Measurements from ENCODE around the gene ANGPTL2. TPM values are rescaled to one million over a fixed set of nuclear protein-coding genes. Genes with fewer than 3 reads are reported as not detected.

The ANGPTL2 gene
- total RNA-seq, 1 experiment from 2014 or later, result 0.20 TPM

GRCh38 chr9:127155314-127155960 lies 33.0 kb upstream of the ANGPTL2 start:
- no peaks in the 10 kb centered on the region for H3K9me2 ChIP-seq (ENCODE audit: insufficient read depth)
- TF ChIP-seq TCF7L2 (IDR thresholded peaks at IDR 0.05; ENCODE audit: borderline replicate concordance, extremely low read depth, insufficient read depth, insufficient read length) (no peak), REST (IDR thresholded peaks at IDR 0.05; ENCODE audit: low read depth) (no peak), SP1 (IDR thresholded peaks at IDR 0.05; ENCODE audit: low read depth) (no peak), SRF (IDR thresholded peaks at IDR 0.05; ENCODE audit: low read depth) (no peak), YY1 (IDR thresholded peaks at IDR 0.05; ENCODE audit: extremely low read depth, insufficient replicate concordance, low read depth, low read length) (no peak), JUND (IDR thresholded peaks at IDR 0.05) (no peak), MAX (IDR thresholded peaks at IDR 0.05) (no peak)
- intact Hi-C loops (cut with micrococcal nuclease), result no loop called here
- H2AFZ ChIP-seq (ENCODE audit: low read depth, low read length, poor library complexity, severe bottlenecking), result no peak overlapping the region
- ChIA-PET RAD21 (ENCODE audit: low non-redundant PET in 1 of 2, low total read pairs in 2 of 2, uncharacterized antibody in 2 of 2, unreplicated experiment in 2 of 2) (no interaction called here), CTCF (no interaction called here), POLR2A (no interaction called here)
- H3K27me3 ChIP-seq (ENCODE audit: insufficient read depth, low read length), result no peaks in the 10 kb centered on the region
- H3K27ac ChIP-seq (ENCODE audit: low read depth, low read length), result no peak overlapping the region
- no peak overlapping the region for H3K4me2 ChIP-seq (ENCODE audit: low read length)
- peaks cover 3 to 10% of the 10 kb centered on the region in 2 experiments; a peak in 3 of 4 replicates for H3K4me1 ChIP-seq (ENCODE audit: control insufficient read depth in 1 of 2, insufficient read depth in 2 of 2, low read length in 2 of 2)
- ATAC-seq (no peak), DNase-seq (ENCODE audit: low read depth, low spot score) (no peak)
- H4K20me1 ChIP-seq (ENCODE audit: insufficient read depth), result no peaks in the 10 kb centered on the region
- H3K79me2 ChIP-seq (ENCODE audit: insufficient read depth, low read length), result no peaks in the 10 kb centered on the region
- no peaks in the 10 kb centered on the region for H3K36me3 ChIP-seq (ENCODE audit: control insufficient read depth in 1 of 2, insufficient read depth in 2 of 2, low read length in 2 of 2)
- H3K9me3 ChIP-seq (ENCODE audit: control insufficient read depth in 1 of 2, insufficient read depth in 1 of 2, low read depth in 1 of 2, low read length in 2 of 2), result no peaks in the 10 kb centered on the region
- no TSS peak for BruUV-seq (replicated peaks)
- no peak overlapping the region for H3K4me3 ChIP-seq (replicated peaks in 1 of 2; ENCODE audit: low read depth in 1 of 2, low read length in 2 of 2)
- no peak overlapping the region for H3K9ac ChIP-seq (ENCODE audit: low read length)

Measured in HCT116 (cell line).